Heart left ventricle (tissue), 13 donors: ENCODE data around the gene KTI12.

Experiments used
- POLR2A ChIP-seq, 2 donors: fragments of 450-650 bp; IDR thresholded peaks; one replicate each; pipeline ENCODE4 v1.6.1; 2017; ENCODE audit warnings: antibody characterized with exemption in 2 of 2, mild to moderate bottlenecking in 2 of 2, moderate library complexity in 2 of 2
- TF ChIP-seq, protein P1 (sequence below), 12 donors: fragments of 200-600 bp; sonication (generic) in 4 of 12; IDR thresholded peaks; one replicate each; pipeline versions ENCODE4 v1.5.0 to v1.8.0; 2018 to 2022; ENCODE audit warnings: antibody characterized with exemption in 12 of 12, mild to moderate bottlenecking in 5 of 12
- donor health status: ischemic (EF 13 %, LVEDD 7.1; RV severe dilation, severe dysfunction).
- donor health status: DM: no; HTN: yes; CAD: no.
- donor health status: DM: no; HTN: no; CAD: no.
- donor health status: ischemic (EF 25% LVEDD 6.9; RV normal size, moderate dysfunction).
- donor health status: ischemic (EF 25% LVEDD 5.7; RV mildly dilated, moderate dysfunction).
- donor health status: ischemic (EF 35%, LVEDD 5.7; RV mildly dilated, moderate dysfunction).
- donor health status: nonischemic (EF 11% LVEDD 7.7; RV severe dilation, severe dysfunction).
- donor health status: DM: yes; HTN: yes; CAD: no.
- donor health status: PGD.
- donor health status: ischemic (EF 29% LVEDD 5.4; RV normal size, mild dysfunction).
- donor health status: nonischemic (EF 23%, LVEDD 6.1; RV moderate dilation, normal function).

DNA sequence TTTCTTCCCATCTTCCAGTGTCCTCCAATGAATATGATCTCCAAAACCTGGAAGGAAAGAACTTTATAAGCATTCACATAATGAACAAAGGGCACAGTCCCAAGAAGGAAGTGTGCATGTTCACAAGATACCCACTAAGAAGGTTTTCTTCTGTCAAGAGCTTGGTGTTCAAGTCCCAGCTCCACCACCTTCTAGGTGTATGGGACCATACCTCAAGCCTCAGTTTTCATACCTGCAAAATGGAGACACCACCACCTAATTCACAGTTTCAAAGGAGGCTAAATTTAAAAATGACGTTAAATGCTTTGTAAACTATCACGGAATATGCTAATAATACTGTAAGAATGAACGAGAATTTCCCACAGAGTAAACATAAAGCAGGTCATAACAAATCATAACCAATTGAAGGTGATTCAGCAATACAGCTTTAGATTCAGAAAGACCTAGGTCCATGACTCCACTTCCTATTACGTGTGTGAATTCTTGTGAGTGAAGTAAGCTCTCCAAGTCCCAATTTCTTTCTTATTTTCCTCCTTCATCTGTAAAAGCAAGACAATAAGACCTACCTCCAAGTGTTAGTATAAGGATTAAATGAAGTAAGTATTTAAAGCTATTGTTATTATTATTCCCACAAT lies 8.1 kb upstream of the KTI12 start:
- TF ChIP-seq POLR2A (IDR thresholded peaks at IDR 0.05), result no peak
- TF ChIP-seq, protein P1, sequence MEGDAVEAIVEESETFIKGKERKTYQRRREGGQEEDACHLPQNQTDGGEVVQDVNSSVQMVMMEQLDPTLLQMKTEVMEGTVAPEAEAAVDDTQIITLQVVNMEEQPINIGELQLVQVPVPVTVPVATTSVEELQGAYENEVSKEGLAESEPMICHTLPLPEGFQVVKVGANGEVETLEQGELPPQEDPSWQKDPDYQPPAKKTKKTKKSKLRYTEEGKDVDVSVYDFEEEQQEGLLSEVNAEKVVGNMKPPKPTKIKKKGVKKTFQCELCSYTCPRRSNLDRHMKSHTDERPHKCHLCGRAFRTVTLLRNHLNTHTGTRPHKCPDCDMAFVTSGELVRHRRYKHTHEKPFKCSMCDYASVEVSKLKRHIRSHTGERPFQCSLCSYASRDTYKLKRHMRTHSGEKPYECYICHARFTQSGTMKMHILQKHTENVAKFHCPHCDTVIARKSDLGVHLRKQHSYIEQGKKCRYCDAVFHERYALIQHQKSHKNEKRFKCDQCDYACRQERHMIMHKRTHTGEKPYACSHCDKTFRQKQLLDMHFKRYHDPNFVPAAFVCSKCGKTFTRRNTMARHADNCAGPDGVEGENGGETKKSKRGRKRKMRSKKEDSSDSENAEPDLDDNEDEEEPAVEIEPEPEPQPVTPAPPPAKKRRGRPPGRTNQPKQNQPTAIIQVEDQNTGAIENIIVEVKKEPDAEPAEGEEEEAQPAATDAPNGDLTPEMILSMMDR (IDR thresholded peaks at IDR 0.05), result no peak
